CD14-positive monocyte (primary cell): ENCODE data around the gene TAC4. TPM values are rescaled to one million over a fixed set of nuclear protein-coding genes. Genes with fewer than 3 reads are reported as not detected.

Source experiments
- DNase-seq, 3 donors: peaks; one replicate each; pipeline ENCODE4 v3.0.0-alpha.2; 2011 to 2022
- H2AFZ ChIP-seq: 2 replicates; pipeline ENCODE4 v1.6.0; 2012; ENCODE audit warnings: mild to moderate bottlenecking, low read depth, low read length, inconsistent platforms; ENCODE audit not compliant: insufficient read depth, poor library complexity, severe bottlenecking
- H3K27ac ChIP-seq, 2 donors: 1 replicate in 1 of 2; 2 replicates in 1 of 2; pipeline ENCODE4 v1.5.1; 2012 to 2013; ENCODE audit warnings: low read length in 2 of 2, control low read depth in 1 of 2, inconsistent platforms in 1 of 2, low read depth in 1 of 2, mild to moderate bottlenecking in 1 of 2
- H3K27me3 ChIP-seq, 2 donors: one replicate each; pipeline versions ENCODE4 v1.6.0 to v1.6.1; 2011 to 2013; ENCODE audit warnings: low read length in 2 of 2; ENCODE audit not compliant: control insufficient read depth in 2 of 2, insufficient read depth in 2 of 2
- H3K36me3 ChIP-seq, 2 donors: replicated peaks in 1 of 2; 1 replicate in 1 of 2; 2 replicates in 1 of 2; pipeline versions ENCODE4 v1.5.1 to v1.6.1; 2012 to 2013; ENCODE audit warnings: low read length in 2 of 2, control low read depth in 1 of 2, inconsistent platforms in 1 of 2, mild to moderate bottlenecking in 1 of 2; ENCODE audit not compliant: insufficient read depth in 2 of 2, control insufficient read depth in 1 of 2
- H3K4me1 ChIP-seq, 2 donors: 1 replicate in 1 of 2; 2 replicates in 1 of 2; pipeline versions ENCODE4 v1.5.1 to v1.6.1; 2012 to 2013; ENCODE audit warnings: low read length in 2 of 2, control low read depth in 1 of 2, inconsistent platforms in 1 of 2, mild to moderate bottlenecking in 1 of 2, moderate library complexity in 1 of 2; ENCODE audit not compliant: insufficient read depth in 2 of 2, control insufficient read depth in 1 of 2
- H3K4me2 ChIP-seq: replicated peaks from 2 replicates; pipeline ENCODE3; 2012; ENCODE audit warnings: low read length, moderate library complexity, mild to moderate bottlenecking; ENCODE audit not compliant: poor library complexity, severe bottlenecking; ENCODE audit errors: extremely low read depth
- H3K4me3 ChIP-seq, 3 experiments: fragments of 200-600 bp in 1 of 3; sonication (generic) in 1 of 3; replicated peaks in 1 of 3; 1 replicate in 2 of 3; 2 replicates in 1 of 3; pipeline ENCODE4 v1.5.1; 2011 to 2013; ENCODE audit warnings: low read length in 3 of 3, mild to moderate bottlenecking in 3 of 3, control low read depth in 2 of 3, low read depth in 2 of 3, inconsistent platforms in 1 of 3, moderate library complexity in 1 of 3
- H3K79me2 ChIP-seq: 2 replicates; pipeline ENCODE4 v1.6.0; 2012; ENCODE audit warnings: mild to moderate bottlenecking, control low read depth, inconsistent platforms, low read length, moderate library complexity; ENCODE audit not compliant: insufficient read depth
- H3K9ac ChIP-seq: 2 replicates; pipeline ENCODE4 v1.6.0; 2017; ENCODE audit warnings: low read length, mild to moderate bottlenecking; ENCODE audit not compliant: insufficient read depth, poor library complexity, severe bottlenecking
- H3K9me3 ChIP-seq, 2 donors: replicated peaks in 1 of 2; 1 replicate in 1 of 2; 2 replicates in 1 of 2; pipeline versions ENCODE4 v1.5.1 to v1.6.1; 2012 to 2013; ENCODE audit warnings: low read length in 2 of 2, control low read depth in 1 of 2; ENCODE audit not compliant: control insufficient read depth in 1 of 2, insufficient read depth in 1 of 2
- H4K20me1 ChIP-seq: 2 replicates; pipeline ENCODE4 v1.6.0; 2012; ENCODE audit warnings: mild to moderate bottlenecking, low read length, control low read depth, moderate library complexity; ENCODE audit not compliant: insufficient read depth
- H3K27ac Mint-ChIP-seq, 7 donors: one replicate each; pipeline ENCODE4 v1.8.0; 2020; ENCODE audit warnings: mild to moderate bottlenecking in 7 of 7, mixed read lengths in 7 of 7, moderate library complexity in 6 of 7, inconsistent platforms in 2 of 7
- H3K27me3 Mint-ChIP-seq, 3 donors: one replicate each; pipeline ENCODE4 v1.8.0; 2021 to 2022; ENCODE audit warnings: low read depth in 3 of 3, mild to moderate bottlenecking in 3 of 3, mixed read lengths in 3 of 3, moderate library complexity in 3 of 3, inconsistent platforms in 1 of 3
- H3K36me3 Mint-ChIP-seq, 2 donors: one replicate each; pipeline ENCODE4 v1.8.0; 2020; ENCODE audit warnings: mixed read lengths in 2 of 2, inconsistent platforms in 1 of 2, mild to moderate bottlenecking in 1 of 2
- H3K4me1 Mint-ChIP-seq: one replicate; pipeline ENCODE4 v1.8.0; 2020; ENCODE audit warnings: mild to moderate bottlenecking, mixed read lengths
- H3K4me3 Mint-ChIP-seq, 2 donors: one replicate each; pipeline ENCODE4 v1.8.0; 2020; ENCODE audit warnings: mild to moderate bottlenecking in 2 of 2, mixed read lengths in 2 of 2, moderate library complexity in 1 of 2
- H3K9me3 Mint-ChIP-seq, 7 donors: one replicate each; pipeline ENCODE4 v1.8.0; 2020 to 2022; ENCODE audit warnings: mixed read lengths in 7 of 7, mild to moderate bottlenecking in 6 of 7, moderate library complexity in 6 of 7, inconsistent platforms in 2 of 7
- CTCF ChIP-seq: fragments of 200-600 bp; IDR thresholded peaks from one replicate; pipeline ENCODE4 v1.8.0; 2022; ENCODE audit warnings: antibody characterized with exemption, mild to moderate bottlenecking
- WGBS: methylation state at CpG from one replicate; pipeline ENCODE4 v1.1.5; 2013; ENCODE audit warnings: missing lambda C conversion rate; ENCODE audit not compliant: insufficient coverage; 5-methylcytosine and 5-hydroxymethylcytosine counted together
- intact Hi-C, 2 donors: fragments of 100-400 bp; cut with micrococcal nuclease; formaldehyde crosslinking; loops; one replicate each; pipeline versions ENCODE4 v1.15.0 to v1.15.1; 2023
- polyA plus RNA-seq, 3 donors: library from polyadenylated mRNA; depleted of rRNA in 1 of 3; unstranded in 2 of 3; stranded (reverse) in 1 of 3; fragments of 300-500 nt in 2 of 3; fragments of >200 nt in 1 of 3; fragmentation: Illumina TruSeq in 2 of 3; gene quantifications; 1 replicate in 2 of 3; 2 replicates in 1 of 3; pipeline ENCODE4 v1.2.3, GENCODE V29; 2012 to 2021

TAC4 gene
- polyA plus RNA-seq, 3 donors: not detected

GRCh38 chr17:49873466-49873865, 25.6 kb upstream of the TAC4 start:
- Histone ChIP-seq H4K20me1 (no peaks in the 10 kb centered on the region), H3K9ac (no peak overlapping the region), H3K79me2 (no peaks in the 10 kb centered on the region), H3K4me3 (no peak overlapping the region), H3K36me3 (no peaks in the 10 kb centered on the region), H3K27ac (no peak overlapping the region), H3K9me3 (no peaks in the 10 kb centered on the region), H2AFZ (no peak overlapping the region), H3K4me1 (no peaks in the 10 kb centered on the region), H3K27me3 (no peaks in the 10 kb centered on the region), H3K4me2 (no peak overlapping the region)
- H3K9me3 Mint-ChIP-seq: peaks cover 0 to 1% (median 0%) of the 10 kb centered on the region in 7 donors
- intact Hi-C loops: no loop called here
- H3K36me3 Mint-ChIP-seq: no peaks in the 10 kb centered on the region
- H3K4me1 Mint-ChIP-seq: peaks cover 2% of the 10 kb centered on the region
- DNase-seq: no peak
- TF ChIP-seq CTCF: no peak
- no peak overlapping the region for H3K4me3 Mint-ChIP-seq
- H3K27ac Mint-ChIP-seq: no peak overlapping the region
- peaks cover 21 to 25% (median 24%) of the 10 kb centered on the region in 3 donors for H3K27me3 Mint-ChIP-seq
- WGBS: no CpG with 5 or more reads among the region's 6 CpGs

GRCh38 chr17:49872754-49873377, 25.0 kb upstream of the TAC4 start:
- no peaks in the 10 kb centered on the region for H3K27me3 ChIP-seq
- H3K36me3 Mint-ChIP-seq: no peaks in the 10 kb centered on the region
- H3K79me2 ChIP-seq: no peaks in the 10 kb centered on the region
- H3K9me3 ChIP-seq: no peaks in the 10 kb centered on the region
- WGBS: 63% methylated on average over 5 of the region's 6 CpGs
- H3K4me3 Mint-ChIP-seq: no peak overlapping the region
- TF ChIP-seq CTCF: no peak
- peaks cover 2% of the 10 kb centered on the region for H3K4me1 Mint-ChIP-seq
- DNase-seq: no peak
- H3K27ac Mint-ChIP-seq: peak overlapping the region in 1 of 7 donors; percentile 68
- H4K20me1 ChIP-seq: no peaks in the 10 kb centered on the region
- H3K4me2 ChIP-seq: no peak overlapping the region
- no peak overlapping the region for H3K4me3 ChIP-seq
- H2AFZ ChIP-seq: no peak overlapping the region
- no peak overlapping the region for H3K9ac ChIP-seq
- H3K4me1 ChIP-seq: no peaks in the 10 kb centered on the region
- no peaks in the 10 kb centered on the region for H3K36me3 ChIP-seq
- H3K9me3 Mint-ChIP-seq: peaks cover 0 to 1% (median 0%) of the 10 kb centered on the region in 7 donors
- peaks cover 16 to 22% (median 21%) of the 10 kb centered on the region in 3 donors for H3K27me3 Mint-ChIP-seq
- H3K27ac ChIP-seq: no peak overlapping the region
- intact Hi-C loops: no loop called here
